Posterior vena cava (tissue), 2 donors: ENCODE data around the gene GNPAT. TPM values are rescaled to one million over a fixed set of nuclear protein-coding genes. Genes with fewer than 3 reads are reported as not detected.

ENCODE experiments used
- DNase-seq: peaks from one replicate; pipeline ENCODE4 v3.0.0-alpha.2; 2020; ENCODE audit warnings: low spot score
- intact Hi-C, 2 donors: fragments of 100-400 bp; cut with DNase I; formaldehyde crosslinking; loops; one replicate each; pipeline versions ENCODE4 v1.14.1 to v1.14.2; 2022 to 2023
- total RNA-seq, 2 donors: library from RNA; stranded (reverse); fragmentation: NEBNext Ultra II Directional; extraction: Animal tissue kit (Norgen Biotek cat#: 25700); gene quantifications; one replicate each; pipeline ENCODE4 v1.2.1, GENCODE V29; 2021
- donor health status: DM: yes; HTN: yes; CAD: no.
- donor health status: DM: yes; HTN: yes; CAD: no.

The GNPAT gene
- total RNA-seq, 2 donors from 2014 or later, result 31.2 to 34.1 TPM

DNA sequence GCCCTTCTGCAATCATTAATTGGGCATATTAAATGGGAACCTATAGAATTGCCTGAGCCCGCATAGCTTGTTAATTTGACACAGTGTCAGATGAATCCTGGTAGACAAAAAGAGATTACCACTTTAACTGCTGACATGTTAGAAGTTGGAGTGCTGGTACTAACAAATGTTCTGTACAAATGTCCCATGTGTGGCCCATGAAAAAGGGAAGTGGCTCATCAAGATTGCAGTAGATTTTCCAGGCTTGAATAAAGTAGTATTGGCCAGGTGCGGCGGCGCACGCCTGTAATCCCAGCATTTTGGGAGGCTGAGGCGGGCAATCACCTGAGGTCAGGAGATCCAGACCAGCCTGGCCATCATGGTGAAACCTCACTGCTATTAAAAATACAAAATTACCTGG lies 45.6 kb downstream of the GNPAT start:
- intact Hi-C loops, result no loop called here
- DNase-seq, result no peak

DNA sequence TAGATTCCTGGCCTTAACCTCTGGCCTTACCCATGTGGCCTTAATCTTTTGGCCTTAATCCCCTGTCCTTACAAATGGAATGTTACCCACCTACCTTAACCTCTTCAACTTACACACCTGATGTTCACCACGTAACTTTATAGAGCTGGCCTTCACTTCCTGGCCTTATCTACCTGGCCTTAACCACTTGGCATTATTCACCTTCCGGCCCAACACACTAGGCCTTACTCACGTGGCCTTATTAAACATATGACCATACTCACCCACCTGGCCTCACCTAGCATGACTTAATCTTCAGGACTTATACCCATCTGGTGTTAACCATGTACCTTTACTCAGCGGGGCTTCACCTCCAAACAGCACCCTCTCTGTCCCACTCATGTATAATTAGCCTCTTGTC lies 54.9 kb downstream of the GNPAT start:
- no peak for DNase-seq
- intact Hi-C loops, result no loop called here

DNA sequence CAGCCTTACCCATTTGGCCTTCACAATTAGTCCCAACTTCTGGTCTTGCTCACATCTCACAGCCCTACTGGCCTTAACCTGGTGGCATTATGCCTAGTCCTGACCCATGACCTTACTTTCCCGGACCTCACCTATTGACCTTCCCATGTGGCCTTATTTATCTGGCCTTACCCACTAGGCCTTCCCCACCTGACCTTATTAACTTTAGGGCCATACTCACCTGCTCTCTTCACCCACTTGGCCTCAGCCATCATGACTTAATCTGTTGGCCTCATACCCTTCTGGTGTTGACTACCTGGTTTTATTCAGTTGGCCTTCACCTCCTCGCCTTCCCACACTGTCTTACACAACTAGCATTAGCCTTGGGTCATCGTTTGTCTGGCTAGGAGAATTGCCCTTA lies 61.0 kb downstream of the GNPAT start:
- intact Hi-C loops, result no loop called here
- no peak for DNase-seq

DNA sequence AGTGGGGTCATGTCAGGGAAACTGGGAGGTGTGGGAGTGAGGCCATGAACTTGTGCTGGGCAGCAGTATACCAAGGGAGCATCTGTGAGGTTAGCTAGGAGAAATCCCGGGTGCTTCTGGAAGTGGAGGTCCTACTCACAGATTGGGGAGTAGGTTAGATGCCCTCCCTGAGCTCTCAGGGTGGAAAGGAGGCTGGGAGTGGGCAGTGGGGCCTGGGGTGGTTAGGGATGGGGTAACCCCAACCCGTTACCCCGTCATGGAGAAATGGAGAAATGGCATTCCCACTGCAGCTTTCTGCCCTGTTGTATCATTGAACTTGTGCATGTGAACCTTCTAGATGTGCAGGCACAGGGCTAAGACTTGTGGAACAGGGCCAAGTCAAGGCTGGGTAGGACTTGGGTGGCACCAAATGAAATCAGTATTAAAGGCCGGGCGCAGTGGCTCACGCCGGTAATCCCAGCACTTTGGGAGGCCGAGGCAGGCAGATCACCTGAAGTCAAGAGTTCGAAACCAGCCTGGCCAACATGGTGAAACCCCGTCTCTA lies 69.5 kb downstream of the GNPAT start:
- intact Hi-C loops, result no loop called here
- DNase-seq, result no peak

DNA sequence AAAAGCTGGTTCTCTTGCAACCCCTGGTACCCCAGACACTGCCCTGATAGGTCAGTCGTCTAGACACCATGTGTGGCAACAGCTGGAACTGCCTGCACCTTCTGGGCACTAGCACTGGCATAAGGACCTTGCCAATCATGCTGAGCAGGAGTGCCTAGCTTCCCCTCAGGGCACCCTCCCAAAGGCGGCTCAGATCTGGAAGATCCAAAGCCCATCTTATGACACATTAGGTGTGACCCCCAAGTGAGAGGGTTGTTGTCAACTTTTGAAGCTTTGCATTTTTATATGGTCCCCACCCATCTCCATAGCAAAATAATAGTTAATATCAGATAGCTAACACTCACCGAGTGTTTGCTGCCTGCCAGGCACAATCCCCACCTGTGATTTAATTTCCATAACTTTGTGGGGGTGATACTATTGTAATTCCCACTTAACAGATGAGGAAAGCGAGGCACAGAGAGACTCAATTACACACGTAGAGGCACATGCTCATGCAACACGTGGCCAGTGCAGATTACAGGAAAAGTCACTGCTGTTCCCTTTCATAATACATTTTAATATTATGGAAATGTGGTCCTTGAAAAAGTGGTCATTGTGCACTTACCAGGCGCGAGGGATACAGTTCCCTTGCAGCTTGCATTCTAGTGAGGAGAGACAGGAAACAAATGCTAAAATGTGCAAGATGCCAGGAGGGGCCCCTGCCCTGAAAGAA lies 70.9 kb downstream of the GNPAT start:
- intact Hi-C loops, result no loop called here
- DNase-seq, result no peak

DNA sequence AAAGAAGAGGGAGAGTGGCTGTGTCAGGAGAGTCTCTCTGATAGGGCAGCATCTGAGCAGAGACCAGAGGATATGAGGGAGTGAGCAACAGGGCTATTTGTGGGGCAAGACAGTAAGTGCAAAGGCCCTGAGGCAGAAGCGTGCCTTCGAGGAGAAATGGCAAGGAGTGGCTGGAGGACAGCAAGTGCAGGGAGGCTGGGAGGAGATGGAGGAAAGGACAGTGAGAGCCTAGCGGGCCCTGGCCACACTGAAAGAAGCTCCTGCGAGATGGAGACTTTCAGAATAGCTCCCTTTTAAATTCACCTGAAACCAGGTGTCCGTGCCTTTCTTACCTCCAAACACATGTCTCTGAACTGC lies 71.4 kb downstream of the GNPAT start:
- intact Hi-C loops, result no loop called here
- no peak for DNase-seq

DNA sequence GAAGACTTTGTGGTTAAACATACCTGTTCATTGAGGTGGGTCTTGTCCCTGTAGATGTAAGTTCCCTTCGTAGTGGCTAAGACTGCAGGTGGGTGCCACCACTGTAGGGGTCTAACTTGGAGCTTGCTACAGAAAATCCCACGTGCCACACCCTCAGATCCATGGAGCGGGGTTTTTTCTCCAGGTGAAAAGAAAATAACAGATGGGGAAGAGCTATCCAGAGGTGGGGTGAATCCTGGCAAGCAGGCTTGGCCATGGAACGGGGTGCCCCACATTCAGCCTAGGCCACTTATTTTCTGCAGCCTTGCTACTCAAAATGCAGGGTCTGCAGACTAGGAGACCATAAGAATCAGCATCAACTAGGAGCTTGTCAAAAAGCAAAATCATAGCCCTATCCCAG lies 72.6 kb downstream of the GNPAT start:
- intact Hi-C loops, result no loop called here

DNA sequence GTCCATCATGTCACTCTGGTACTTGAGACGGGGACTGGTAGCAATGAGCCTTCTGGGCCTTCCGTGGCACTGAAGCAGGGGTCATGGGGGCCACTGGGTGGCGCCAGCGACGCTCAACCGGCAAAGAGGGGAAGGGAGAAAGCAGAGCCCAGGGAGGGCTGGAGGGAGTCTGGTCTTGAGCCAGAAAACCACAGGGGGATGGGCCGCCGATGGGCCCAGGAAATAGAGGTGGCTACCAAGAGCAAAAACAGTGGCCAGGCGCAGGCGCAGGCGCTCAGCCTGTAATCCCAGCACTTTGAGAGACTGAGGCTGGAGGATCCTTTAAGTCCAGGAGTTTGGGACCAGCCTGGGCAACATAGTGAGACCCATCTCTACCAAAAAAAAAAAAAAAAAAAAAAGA lies 74.9 kb downstream of the GNPAT start:
- DNase-seq, result no peak
- intact Hi-C loops, result no loop called here

More for the DNA sequence above, 72.6 kb downstream of the GNPAT start:
- no peak for DNase-seq

DNA sequence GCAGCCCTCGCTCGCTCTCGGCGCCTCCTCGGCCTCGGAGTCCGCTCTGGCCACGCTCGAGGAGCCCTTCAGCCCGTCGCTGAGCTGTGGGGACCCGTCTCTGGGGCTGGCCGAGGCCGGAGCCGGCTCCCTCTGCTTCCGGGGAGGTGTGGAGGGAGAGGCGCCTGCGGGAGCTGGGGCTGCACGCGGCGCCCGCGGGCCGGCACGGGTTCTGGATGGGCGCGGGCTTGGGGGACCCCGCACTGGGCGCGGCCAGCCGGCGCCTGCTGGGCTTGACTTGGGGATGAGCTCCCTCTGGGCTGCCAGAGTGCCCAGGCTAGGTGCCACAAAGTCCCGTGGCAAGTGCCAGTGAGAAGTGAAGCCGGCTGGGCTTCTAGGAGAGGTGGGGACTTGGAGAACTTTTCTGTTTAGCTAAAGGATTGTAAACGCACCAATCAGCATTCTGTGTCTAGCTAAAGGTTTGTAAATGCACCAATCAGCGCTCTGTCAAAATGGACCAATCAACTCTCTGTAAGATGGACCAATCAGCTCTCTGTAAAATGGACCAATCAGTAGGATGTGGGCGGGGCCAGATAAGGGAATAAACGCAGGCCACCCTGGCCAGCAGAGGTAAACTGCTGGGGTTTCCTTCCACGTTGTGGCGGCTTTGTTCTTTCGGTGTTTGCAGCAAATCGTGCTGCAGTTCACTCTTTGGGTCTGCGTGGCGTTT lies 76.4 kb downstream of the GNPAT start:
- intact Hi-C loops, result no loop called here
- no peak for DNase-seq

DNA sequence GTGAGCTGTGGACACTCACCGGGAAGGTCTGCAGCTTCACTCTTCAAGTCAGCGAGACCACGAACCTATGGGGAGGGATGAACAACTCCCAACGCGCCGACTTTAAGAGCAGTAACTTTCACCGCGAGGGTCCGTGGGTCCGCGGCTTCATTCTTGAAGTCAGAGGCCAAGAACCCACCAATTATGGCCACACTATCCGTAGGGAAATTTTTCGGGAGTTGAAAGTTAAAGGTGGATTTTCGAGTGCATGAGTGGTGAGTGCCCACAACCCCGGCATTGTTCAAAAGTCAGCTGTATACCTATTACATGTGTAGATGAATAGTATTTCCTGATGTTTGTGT lies 77.0 kb downstream of the GNPAT start:
- intact Hi-C loops, result no loop called here
- no peak for DNase-seq

DNA sequence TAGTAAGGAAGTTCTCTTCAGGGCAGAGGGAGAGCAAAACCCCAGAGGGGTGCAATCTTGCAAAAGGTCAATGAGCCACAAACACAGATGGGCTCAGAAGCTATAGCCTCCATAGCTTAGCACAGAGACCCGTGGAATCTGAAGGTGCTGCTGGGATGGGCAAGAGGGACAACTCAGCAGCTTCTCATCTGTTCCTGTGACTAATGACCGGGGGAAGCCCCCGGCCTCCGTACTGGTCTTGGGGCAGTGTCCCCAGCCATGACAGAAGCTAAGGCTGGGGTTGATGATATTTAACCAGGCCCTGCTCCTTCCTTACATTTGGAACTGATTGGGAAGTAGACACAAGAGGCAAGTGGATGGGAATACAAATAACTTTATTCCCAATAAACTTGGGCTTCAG lies 77.6 kb downstream of the GNPAT start:
- DNase-seq, result no peak
- intact Hi-C loops, result no loop called here

DNA sequence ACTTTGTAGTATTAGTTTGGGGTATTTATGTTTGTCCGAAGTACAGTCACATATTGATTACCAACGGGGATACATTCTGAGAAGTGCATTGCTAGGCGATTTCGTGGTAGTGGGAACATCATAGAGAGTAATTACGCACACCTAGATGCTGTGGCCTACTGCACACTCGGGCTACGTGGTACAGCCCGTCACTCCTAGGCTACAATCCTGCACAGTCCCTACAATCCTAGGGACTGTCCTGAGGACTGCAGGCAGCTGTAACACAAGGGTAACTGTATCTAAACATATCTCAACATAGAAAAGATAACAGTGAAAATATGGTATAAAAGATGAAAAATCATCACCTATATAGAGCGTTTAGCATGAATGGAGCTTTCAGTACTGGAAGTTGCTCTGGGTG lies 78.1 kb downstream of the GNPAT start:
- no peak for DNase-seq
- intact Hi-C loops, result no loop called here

DNA sequence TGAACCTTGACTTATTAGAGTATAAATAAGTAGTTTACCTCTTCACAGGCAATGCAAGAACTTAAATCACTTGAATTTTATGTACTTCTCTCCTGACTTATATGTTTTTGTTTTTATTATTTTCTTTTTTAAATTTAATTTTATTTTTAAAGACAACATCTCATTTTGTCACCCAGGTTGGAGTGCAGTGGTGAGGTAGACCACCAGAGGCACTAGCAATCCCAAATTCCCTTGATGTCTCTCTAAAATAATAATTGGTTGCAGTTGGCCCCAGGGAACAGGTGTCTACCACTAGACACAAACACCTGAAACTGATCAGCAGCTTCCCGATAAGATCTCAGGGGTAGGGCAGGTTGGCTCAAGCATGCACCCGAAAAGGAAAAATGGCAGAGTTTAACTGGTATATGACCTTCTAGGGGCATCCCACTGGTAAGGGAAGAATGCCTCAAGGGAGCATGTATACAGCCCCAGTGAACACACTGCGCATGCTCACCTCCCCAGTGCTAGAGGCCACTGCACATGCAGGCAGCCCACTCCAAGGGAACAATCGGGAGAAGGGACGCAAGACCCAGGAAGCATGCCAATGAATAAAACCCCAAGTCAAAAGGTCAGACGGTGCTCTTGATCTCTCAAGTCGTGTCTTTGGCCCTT lies 82.0 kb downstream of the GNPAT start:
- DNase-seq, result no peak
- intact Hi-C loops, result no loop called here

DNA sequence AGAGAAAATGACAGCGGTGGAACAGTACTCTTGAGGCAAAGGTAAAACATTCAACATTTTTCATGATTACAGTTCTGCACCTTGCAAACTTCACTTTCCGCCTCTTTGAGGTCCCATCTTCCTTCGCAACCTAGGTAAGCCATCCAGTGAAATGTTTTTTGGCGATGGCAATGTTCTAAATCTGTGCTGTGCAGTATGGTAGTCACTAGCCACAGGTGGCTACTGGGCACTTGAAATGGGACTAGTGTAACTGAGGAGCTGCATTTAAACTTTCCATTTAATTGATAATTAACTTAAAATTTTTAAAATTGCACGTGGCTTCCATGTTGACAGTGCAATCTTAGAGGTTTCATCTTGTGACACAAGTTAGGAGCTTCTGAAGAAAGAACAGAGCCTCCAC lies 83.6 kb downstream of the GNPAT start:
- no peak for DNase-seq
- intact Hi-C loops, result no loop called here

DNA sequence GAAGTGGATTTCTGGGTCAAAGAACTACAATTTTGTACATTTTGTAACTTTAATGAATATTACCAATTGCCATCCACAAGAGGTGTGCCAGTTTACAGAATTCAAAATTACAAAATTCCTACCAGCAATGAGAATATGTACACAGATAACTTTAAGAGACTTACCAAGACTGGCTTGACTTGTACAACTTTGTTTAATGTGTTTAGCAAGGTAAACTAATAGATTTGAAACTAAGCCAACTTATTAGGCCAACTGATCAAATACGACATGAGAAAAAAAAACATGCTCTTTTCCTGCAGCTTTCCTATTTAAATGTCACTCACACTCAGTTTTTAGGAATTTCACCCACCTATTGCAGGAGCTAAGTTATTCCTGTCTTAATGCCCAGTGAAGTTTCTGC lies 85.2 kb downstream of the GNPAT start:
- no peak for DNase-seq
- intact Hi-C loops, result no loop called here

Other genes starting within 250 kb of the GNPAT start
- gene FAM89A, start 201.0 kb upstream of the GNPAT start, total RNA-seq, result 10 to 100 TPM in 1 of 2 donors, 1 to 10 TPM in 1; 8.4 to 11.2 TPM
- gene TRIM67, start 79.2 kb upstream of the GNPAT start, total RNA-seq, result not detected
- gene EXOC8, start 96.6 kb downstream of the GNPAT start, total RNA-seq, result 10 to 100 TPM; 12.5 to 15.7 TPM
- gene SPRTN, start 97.1 kb downstream of the GNPAT start, total RNA-seq, result 1 to 10 TPM; 6.0 to 9.6 TPM
- 10 to 100 TPM; 29.6 to 33.1 TPM for gene EGLN1, start 181.1 kb downstream of the GNPAT start, total RNA-seq